H9 (cell line): Measurements from ENCODE around the gene WDR5. TPM values are rescaled to one million over a fixed set of nuclear protein-coding genes. Genes with fewer than 3 reads are reported as not detected.

Experiments
- DNase-seq: peaks from one replicate; pipeline ENCODE4 v3.0.0-alpha.2; 2017
- H2AFZ ChIP-seq: one replicate; pipeline ENCODE4 v1.6.1; 2013; ENCODE audit warnings: mild to moderate bottlenecking, low read length, control low read depth, moderate library complexity
- H2AK5ac ChIP-seq: 2 replicates; pipeline ENCODE4 v1.6.1; 2013; ENCODE audit warnings: low read length, control low read depth, mixed read lengths; ENCODE audit not compliant: insufficient read length
- H2BK120ac ChIP-seq: one replicate; pipeline ENCODE4 v1.6.1; 2013; ENCODE audit warnings: low read depth, mild to moderate bottlenecking, low read length, control low read depth, inconsistent platforms; ENCODE audit not compliant: poor library complexity, severe bottlenecking
- H2BK12ac ChIP-seq: 2 replicates; pipeline ENCODE4 v1.6.1; 2013; ENCODE audit warnings: low read length, control low read depth, mixed read lengths, low read depth; ENCODE audit not compliant: insufficient read length
- H2BK15ac ChIP-seq: 2 replicates; pipeline ENCODE4 v1.6.1; 2013; ENCODE audit warnings: low read depth, low read length, control low read depth
- H2BK20ac ChIP-seq: one replicate; pipeline ENCODE4 v1.6.1; 2013; ENCODE audit warnings: low read depth, mild to moderate bottlenecking, low read length, control low read depth, inconsistent platforms; ENCODE audit not compliant: poor library complexity, severe bottlenecking
- H2BK5ac ChIP-seq: 2 replicates; pipeline ENCODE4 v1.6.1; 2013; ENCODE audit warnings: low read length, control low read depth, mixed read lengths; ENCODE audit not compliant: insufficient read length
- H3K14ac ChIP-seq: 2 replicates; pipeline ENCODE4 v1.6.1; 2013; ENCODE audit warnings: low read length, control low read depth; ENCODE audit not compliant: insufficient read depth
- H3K18ac ChIP-seq: 2 replicates; pipeline ENCODE4 v1.6.1; 2013; ENCODE audit warnings: low read depth, mild to moderate bottlenecking, mixed read lengths, low read length, control low read depth; ENCODE audit not compliant: insufficient read length
- H3K23ac ChIP-seq: 2 replicates; pipeline ENCODE4 v1.6.1; 2013; ENCODE audit warnings: low read length, control low read depth, mixed read lengths, low read depth; ENCODE audit not compliant: insufficient read length
- H3K23me2 ChIP-seq: 2 replicates; pipeline ENCODE4 v1.6.1; 2013; ENCODE audit warnings: low read depth, mild to moderate bottlenecking, mixed read lengths, low read length, control low read depth; ENCODE audit not compliant: insufficient read length, poor library complexity, severe bottlenecking
- H3K27ac ChIP-seq: 2 replicates; pipeline ENCODE4 v1.5.1; 2013; ENCODE audit warnings: low read length, control low read depth, mixed read lengths, low read depth; ENCODE audit not compliant: insufficient read length
- H3K27me3 ChIP-seq: 2 replicates; pipeline ENCODE4 v1.6.1; 2013; ENCODE audit warnings: low read length, control low read depth, inconsistent platforms; ENCODE audit not compliant: insufficient read depth
- H3K4ac ChIP-seq: 2 replicates; pipeline ENCODE4 v1.6.1; 2013; ENCODE audit warnings: low read depth, mild to moderate bottlenecking, control low read depth, inconsistent platforms, low read length, moderate library complexity
- H3K4me1 ChIP-seq: 2 replicates; pipeline ENCODE4 v1.6.1; 2013; ENCODE audit warnings: low read length, control low read depth, inconsistent platforms; ENCODE audit not compliant: insufficient read depth
- H3K4me2 ChIP-seq: 2 replicates; pipeline ENCODE4 v1.6.1; 2013; ENCODE audit warnings: low read length, control low read depth, mixed read lengths; ENCODE audit not compliant: insufficient read length, insufficient read depth
- H3K56ac ChIP-seq: 2 replicates; pipeline ENCODE4 v1.6.1; 2013; ENCODE audit warnings: low read depth, mild to moderate bottlenecking, mixed read lengths, low read length, control low read depth; ENCODE audit not compliant: insufficient read length
- H3K79me1 ChIP-seq: 2 replicates; pipeline ENCODE4 v1.6.1; 2013; ENCODE audit warnings: low read depth, mild to moderate bottlenecking, moderate library complexity, low read length, control low read depth, inconsistent platforms; ENCODE audit not compliant: insufficient read depth, poor library complexity, severe bottlenecking
- H3K79me2 ChIP-seq: 2 replicates; pipeline ENCODE4 v1.6.1; 2013; ENCODE audit warnings: low read length, control low read depth, inconsistent platforms; ENCODE audit not compliant: insufficient read depth
- H3K9ac ChIP-seq: 2 replicates; pipeline ENCODE4 v1.6.1; 2013; ENCODE audit warnings: low read length, control low read depth, mixed read lengths; ENCODE audit not compliant: insufficient read length; ENCODE audit errors: extremely low read depth
- H3K9me3 ChIP-seq: one replicate; pipeline ENCODE4 v1.6.1; 2013; ENCODE audit warnings: low read depth, low read length, inconsistent platforms; ENCODE audit not compliant: control insufficient read depth
- H3T11ph ChIP-seq: one replicate; pipeline ENCODE4 v1.6.1; 2013; ENCODE audit warnings: mild to moderate bottlenecking, low read length, control low read depth, inconsistent platforms
- H4K20me1 ChIP-seq: one replicate; pipeline ENCODE4 v1.6.1; 2013; ENCODE audit not compliant: control insufficient read depth, insufficient read length, insufficient read depth
- H4K5ac ChIP-seq: 2 replicates; pipeline ENCODE4 v1.6.1; 2013; ENCODE audit warnings: low read depth, mild to moderate bottlenecking, mixed read lengths, low read length, control low read depth; ENCODE audit not compliant: insufficient read length
- H4K8ac ChIP-seq: replicated peaks from 2 replicates; pipeline ENCODE4 v1.6.1; 2013; ENCODE audit warnings: low read length, control low read depth, mixed read lengths, low read depth; ENCODE audit not compliant: insufficient read length
- H4K91ac ChIP-seq: 2 replicates; pipeline ENCODE4 v1.6.1; 2013; ENCODE audit warnings: low read depth, mild to moderate bottlenecking, moderate library complexity, mixed read lengths, low read length, control low read depth; ENCODE audit not compliant: insufficient read length
- H3K27ac Mint-ChIP-seq, 3 experiments: 2 replicates in 2 of 3; 3 replicates in 1 of 3; pipeline ENCODE4 v1.8.0; 2020 to 2021; ENCODE audit warnings: mixed read lengths in 3 of 3, mild to moderate bottlenecking in 1 of 3, moderate library complexity in 1 of 3
- H3K27me3 Mint-ChIP-seq: 2 replicates; pipeline ENCODE4 v1.8.0; 2021; ENCODE audit warnings: low read depth, mild to moderate bottlenecking, moderate library complexity, mixed read lengths
- H3K36me3 Mint-ChIP-seq, 3 experiments: 2 replicates in 2 of 3; 3 replicates in 1 of 3; pipeline ENCODE4 v1.8.0; 2020 to 2021; ENCODE audit warnings: low read depth in 3 of 3, mixed read lengths in 3 of 3; ENCODE audit not compliant: insufficient read depth in 1 of 3
- H3K4me1 Mint-ChIP-seq, 2 experiments: 2 replicates each; pipeline ENCODE4 v1.8.0; 2020; ENCODE audit warnings: mixed read lengths in 2 of 2
- H3K4me3 Mint-ChIP-seq, 2 experiments: 2 replicates in 1 of 2; 3 replicates in 1 of 2; pipeline ENCODE4 v1.8.0; 2020 to 2021; ENCODE audit warnings: mild to moderate bottlenecking in 2 of 2, mixed read lengths in 2 of 2, moderate library complexity in 1 of 2
- H3K9me3 Mint-ChIP-seq, 2 experiments: 2 replicates in 1 of 2; 3 replicates in 1 of 2; pipeline ENCODE4 v1.8.0; 2020; ENCODE audit warnings: mild to moderate bottlenecking in 2 of 2, mixed read lengths in 2 of 2, moderate library complexity in 1 of 2
- CTCF ChIP-seq: fragments of 200-600 bp; sonication (generic); conservative IDR thresholded peaks from 3 replicates; pipeline ENCODE4 v1.8.0; 2021; ENCODE audit warnings: antibody characterized with exemption, mild to moderate bottlenecking
- WGBS: extraction: QIAGEN DNeasy Blood & Tissue Kit; methylation state at CpG from one replicate; pipeline ENCODE4 v1.1.7; 2013; ENCODE audit warnings: missing lambda C conversion rate, low lambda C conversion rate, mixed read lengths; ENCODE audit not compliant: insufficient read length; ENCODE audit errors: extremely low coverage; 5-methylcytosine and 5-hydroxymethylcytosine counted together
- total RNA-seq: library from RNA; stranded (reverse); gene quantifications from 2 replicates; pipeline ENCODE4 v1.2.1, GENCODE V29; 2021

Gene WDR5
- total RNA-seq, 1 experiment from 2014 or later = 72.3 TPM

GRCh38 chr9:134192951-134193731 is 57.3 kb downstream of the WDR5 start:
- H3K79me2 ChIP-seq = no peaks in the 10 kb centered on the region
- H2BK5ac ChIP-seq = no peak overlapping the region
- no peak overlapping the region for H2AK5ac ChIP-seq
- no peak overlapping the region for H3K4me3 Mint-ChIP-seq
- DNase-seq = no peak
- no peak overlapping the region for H2BK20ac ChIP-seq
- no peak overlapping the region for H2BK120ac ChIP-seq
- no peaks in the 10 kb centered on the region for H3K36me3 Mint-ChIP-seq
- peaks cover 0 to 16% of the 10 kb centered on the region in 2 experiments; a peak in 2 of 4 replicates for H3K4me1 Mint-ChIP-seq
- no peaks in the 10 kb centered on the region for H3K9me3 Mint-ChIP-seq
- H3K4ac ChIP-seq = no peak overlapping the region
- no peak overlapping the region for H3K18ac ChIP-seq
- no peak overlapping the region for H2AFZ ChIP-seq
- no peak overlapping the region for H2BK12ac ChIP-seq
- H3K27me3 ChIP-seq = no peaks in the 10 kb centered on the region; the same call in 1 of the 2 replicates
- H3K27me3 Mint-ChIP-seq = no peaks in the 10 kb centered on the region
- no peak overlapping the region for H2BK15ac ChIP-seq
- H3K14ac ChIP-seq = no peak overlapping the region
- no peak overlapping the region for H3K27ac ChIP-seq
- H3K23me2 ChIP-seq = no peaks in the 10 kb centered on the region
- H3K4me1 ChIP-seq = no peaks in the 10 kb centered on the region; the same call in 1 of the 2 replicates
- no peak overlapping the region for H4K5ac ChIP-seq
- WGBS = no CpG with 5 or more reads among the region's 21 CpGs
- no peak overlapping the region for H4K8ac ChIP-seq
- no peak for TF ChIP-seq CTCF
- no peak overlapping the region for H3K4me2 ChIP-seq
- no peaks in the 10 kb centered on the region for H4K20me1 ChIP-seq
- no peak overlapping the region for H3K23ac ChIP-seq
- H3T11ph ChIP-seq = no peak overlapping the region
- no peak overlapping the region for H3K9ac ChIP-seq
- no peaks in the 10 kb centered on the region for H3K79me1 ChIP-seq
- H3K56ac ChIP-seq = no peak overlapping the region
- no peak overlapping the region for H3K27ac Mint-ChIP-seq
- no peaks in the 10 kb centered on the region for H3K9me3 ChIP-seq
- no peak overlapping the region for H4K91ac ChIP-seq
